DND-41 (cell line): ENCODE measurements around the gene GLRX2.
A peak's percentile ranks its signal among the peaks of the same experiment; 100 is the strongest.

Source experiments
- ATAC-seq: fragments of 200-7000 bp; cut with Tn5 transposase; 3 replicates; pipeline ENCODE4 v1.9.1; 2021; ENCODE audit warnings: low read depth; ENCODE audit not compliant: insufficient read depth
- DNase-seq: peaks from one replicate; pipeline ENCODE4 v3.0.0-alpha.2; 2020
- H2AFZ ChIP-seq: 2 replicates; pipeline ENCODE4 v1.6.0; 2012; ENCODE audit warnings: low read depth, low read length
- H3K27ac ChIP-seq: 2 replicates; pipeline ENCODE4 v1.5.1; 2012; ENCODE audit warnings: low read length, inconsistent platforms
- H3K27me3 ChIP-seq: fragments of 200-600 bp; sonication (generic); 2 replicates; pipeline ENCODE4 v1.6.0; 2012; ENCODE audit warnings: low read length, mild to moderate bottlenecking, inconsistent platforms; ENCODE audit not compliant: insufficient read depth, poor library complexity
- H3K36me3 ChIP-seq: 2 replicates; pipeline ENCODE4 v1.5.1; 2012; ENCODE audit warnings: low read length, inconsistent platforms; ENCODE audit not compliant: insufficient read depth
- H3K4me1 ChIP-seq: 2 replicates; pipeline ENCODE4 v1.5.1; 2012; ENCODE audit warnings: mild to moderate bottlenecking, low read length; ENCODE audit not compliant: insufficient read depth
- H3K4me2 ChIP-seq: 2 replicates; pipeline ENCODE4 v1.6.0; 2012; ENCODE audit warnings: mild to moderate bottlenecking, moderate library complexity, low read length, inconsistent platforms; ENCODE audit not compliant: insufficient read depth
- H3K4me3 ChIP-seq, 2 experiments: fragments of 200-600 bp in 1 of 2; shearing (Covaris generic) in 1 of 2; 2 replicates each; pipeline ENCODE4 v1.5.1; 2012 to 2016; ENCODE audit warnings: inconsistent platforms in 2 of 2, low read length in 2 of 2, mild to moderate bottlenecking in 2 of 2, low read depth in 1 of 2, moderate library complexity in 1 of 2
- H3K79me2 ChIP-seq: 2 replicates; pipeline ENCODE4 v1.6.0; 2012; ENCODE audit warnings: low read length, inconsistent platforms; ENCODE audit not compliant: insufficient read depth
- H3K9ac ChIP-seq: 2 replicates; pipeline ENCODE4 v1.6.0; 2012; ENCODE audit warnings: low read depth, mild to moderate bottlenecking, inconsistent platforms, low read length, moderate library complexity
- H3K9me3 ChIP-seq: 2 replicates; pipeline ENCODE4 v1.5.1; 2012; ENCODE audit warnings: low read length, moderate library complexity, mild to moderate bottlenecking, inconsistent platforms; ENCODE audit not compliant: insufficient read depth, severe bottlenecking
- H4K20me1 ChIP-seq: 2 replicates; pipeline ENCODE4 v1.6.0; 2012; ENCODE audit warnings: low read length; ENCODE audit not compliant: insufficient read depth
- EZH2 ChIP-seq: IDR thresholded peaks from 3 replicates; pipeline ENCODE4 v1.6.1; 2012; ENCODE audit warnings: borderline replicate concordance, low read depth, mild to moderate bottlenecking, moderate library complexity, low read length, inconsistent platforms; ENCODE audit not compliant: severe bottlenecking
- TF ChIP-seq, protein P1 (sequence below): IDR thresholded peaks from 2 replicates; pipeline ENCODE4 v1.5.1; 2012; ENCODE audit warnings: borderline replicate concordance, low read length, moderate library complexity, mild to moderate bottlenecking; ENCODE audit not compliant: poor library complexity, severe bottlenecking; ENCODE audit errors: extremely low read depth

Gene GLRX2, protein sequence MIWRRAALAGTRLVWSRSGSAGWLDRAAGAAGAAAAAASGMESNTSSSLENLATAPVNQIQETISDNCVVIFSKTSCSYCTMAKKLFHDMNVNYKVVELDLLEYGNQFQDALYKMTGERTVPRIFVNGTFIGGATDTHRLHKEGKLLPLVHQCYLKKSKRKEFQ

DNA sequence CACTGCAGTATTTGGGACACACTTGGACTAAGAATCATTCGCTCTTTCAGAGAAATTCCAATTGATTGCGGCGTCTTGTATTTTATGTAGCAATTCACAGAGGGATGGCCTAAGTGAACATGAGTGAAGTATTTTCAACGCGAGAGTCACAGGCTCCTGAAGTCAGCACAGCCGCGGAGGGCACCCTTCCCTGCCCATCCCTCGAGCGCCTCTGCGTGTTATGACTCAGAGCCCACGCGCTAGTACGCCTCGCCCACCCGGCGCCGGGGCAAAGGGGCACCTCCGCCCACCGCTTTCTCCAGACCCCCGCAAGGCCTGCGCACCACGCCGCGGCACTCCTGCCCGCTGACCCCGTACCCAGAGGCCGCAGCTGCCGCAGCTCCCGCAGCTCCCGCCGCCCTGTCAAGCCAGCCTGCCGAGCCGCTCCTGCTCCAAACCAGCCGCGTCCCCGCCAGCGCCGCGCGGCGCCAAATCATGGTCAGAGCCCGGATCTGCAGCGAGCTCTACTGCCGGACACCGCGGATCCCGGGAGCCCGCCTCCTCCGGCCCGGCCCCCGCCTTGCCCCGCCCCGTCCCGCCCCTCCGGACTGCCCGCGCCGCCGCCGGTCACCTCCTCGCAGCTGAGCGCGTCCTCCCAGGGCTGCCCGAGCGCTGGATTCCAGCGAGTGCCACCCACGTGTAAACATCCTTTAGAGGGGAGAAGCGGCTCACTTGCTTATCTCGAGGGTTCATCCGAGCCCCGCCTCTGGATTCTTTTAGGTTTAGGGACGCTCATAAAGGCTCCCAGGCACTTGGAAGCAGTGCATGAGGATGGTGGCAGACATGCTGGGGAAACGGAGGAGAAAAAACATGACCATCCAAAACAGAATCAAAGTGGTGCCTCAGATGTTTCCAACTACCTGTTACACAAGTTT, at the start of gene GLRX2:
TSS of gene GLRX2 (minus strand) at position 508 of the 914 bp plus-strand sequence. CDS start at position 476, 32 bp downstream.
- peaks cover 22% of the 10 kb centered on the region for H3K4me1 ChIP-seq
- peak within 1 kb of the TSS; percentile 74 to 79 for H3K4me3 ChIP-seq
- peaks cover 5% of the 10 kb centered on the region for H3K27me3 ChIP-seq
- peak within 1 kb of the TSS; percentile 81 for H3K4me2 ChIP-seq
- TF ChIP-seq, protein P1, sequence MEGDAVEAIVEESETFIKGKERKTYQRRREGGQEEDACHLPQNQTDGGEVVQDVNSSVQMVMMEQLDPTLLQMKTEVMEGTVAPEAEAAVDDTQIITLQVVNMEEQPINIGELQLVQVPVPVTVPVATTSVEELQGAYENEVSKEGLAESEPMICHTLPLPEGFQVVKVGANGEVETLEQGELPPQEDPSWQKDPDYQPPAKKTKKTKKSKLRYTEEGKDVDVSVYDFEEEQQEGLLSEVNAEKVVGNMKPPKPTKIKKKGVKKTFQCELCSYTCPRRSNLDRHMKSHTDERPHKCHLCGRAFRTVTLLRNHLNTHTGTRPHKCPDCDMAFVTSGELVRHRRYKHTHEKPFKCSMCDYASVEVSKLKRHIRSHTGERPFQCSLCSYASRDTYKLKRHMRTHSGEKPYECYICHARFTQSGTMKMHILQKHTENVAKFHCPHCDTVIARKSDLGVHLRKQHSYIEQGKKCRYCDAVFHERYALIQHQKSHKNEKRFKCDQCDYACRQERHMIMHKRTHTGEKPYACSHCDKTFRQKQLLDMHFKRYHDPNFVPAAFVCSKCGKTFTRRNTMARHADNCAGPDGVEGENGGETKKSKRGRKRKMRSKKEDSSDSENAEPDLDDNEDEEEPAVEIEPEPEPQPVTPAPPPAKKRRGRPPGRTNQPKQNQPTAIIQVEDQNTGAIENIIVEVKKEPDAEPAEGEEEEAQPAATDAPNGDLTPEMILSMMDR: no peak
- H3K79me2 ChIP-seq: peaks cover 15% of the 10 kb centered on the region
- H2AFZ ChIP-seq: peak within 1 kb of the TSS; percentile 80
- peak; percentile 62 for DNase-seq
- ATAC-seq: peak; percentile 92
- H3K9me3 ChIP-seq: no peaks in the 10 kb centered on the region
- H3K36me3 ChIP-seq: peaks cover under 1% of the 10 kb centered on the region; the same call in 1 of the 2 replicates
- peak within 1 kb of the TSS; percentile 73 for H3K9ac ChIP-seq
- no peaks in the 10 kb centered on the region for H4K20me1 ChIP-seq
- H3K27ac ChIP-seq: peak within 1 kb of the TSS; percentile 49; the same call in 1 of the 2 replicates

DNA sequence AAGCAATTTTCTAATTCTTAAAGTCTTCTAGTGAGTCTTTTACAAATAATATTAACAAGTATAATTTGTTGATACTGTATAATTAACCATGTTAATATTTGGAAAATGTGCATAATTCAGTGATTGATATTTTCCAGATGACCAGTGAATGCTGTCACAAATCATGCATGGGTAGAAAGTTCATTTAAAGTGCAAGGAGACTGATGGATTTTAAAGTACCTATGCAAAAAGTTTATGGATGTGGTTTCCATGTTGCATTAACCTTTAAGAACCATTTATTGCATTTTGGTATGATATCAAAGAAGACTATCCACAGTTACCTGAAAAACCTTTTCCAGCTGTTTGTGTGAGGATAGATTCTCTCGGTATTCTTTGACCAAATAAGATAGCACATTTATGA, 39.8 kb upstream of the GLRX2 start:
- DNase-seq: no peak
- H3K4me2 ChIP-seq: no peak overlapping the region
- no peak overlapping the region for H3K9ac ChIP-seq
- no peaks in the 10 kb centered on the region for H3K4me1 ChIP-seq
- no peak overlapping the region for H3K27ac ChIP-seq
- H3K79me2 ChIP-seq: peaks cover 23% of the 10 kb centered on the region
- H4K20me1 ChIP-seq: no peaks in the 10 kb centered on the region
- H3K4me3 ChIP-seq: no peak overlapping the region
- H3K9me3 ChIP-seq: no peaks in the 10 kb centered on the region
- H3K36me3 ChIP-seq: peaks cover 79% of the 10 kb centered on the region
- TF ChIP-seq, protein P1: no peak
- TF ChIP-seq EZH2: no peak
- no peaks in the 10 kb centered on the region for H3K27me3 ChIP-seq
- no peak overlapping the region for H2AFZ ChIP-seq
- no peak for ATAC-seq

DNA sequence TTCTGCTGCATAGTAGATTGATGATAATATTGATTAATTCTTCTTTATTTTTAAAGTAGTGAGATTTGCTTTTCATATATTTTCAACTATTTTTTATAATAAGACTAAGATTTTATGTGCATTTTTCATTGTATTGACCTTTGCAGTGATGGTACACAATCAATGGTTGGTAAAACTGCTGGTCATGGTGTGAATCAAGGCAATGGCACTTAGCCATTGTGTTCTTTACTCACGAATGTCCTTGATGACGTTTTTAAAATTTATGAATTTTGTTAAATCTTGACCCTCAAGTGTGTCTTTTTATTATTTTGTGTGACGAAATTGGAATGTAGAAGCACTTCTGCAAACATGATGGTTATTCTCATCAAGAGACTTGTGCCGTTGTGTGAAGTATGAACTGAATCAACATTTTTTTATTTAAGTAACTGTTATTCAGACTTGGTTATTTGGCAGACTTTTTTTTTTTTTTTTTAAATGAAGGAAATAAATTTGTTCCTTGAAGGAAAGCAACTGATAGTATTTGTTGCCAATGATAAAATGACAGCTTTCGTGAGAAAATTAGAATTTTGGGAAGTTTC, 39.2 kb upstream of the GLRX2 start:
- Histone ChIP-seq H4K20me1 (no peaks in the 10 kb centered on the region), H3K27me3 (no peaks in the 10 kb centered on the region), H3K4me1 (no peaks in the 10 kb centered on the region), H3K9me3 (no peaks in the 10 kb centered on the region), H3K36me3 (peaks cover 79% of the 10 kb centered on the region), H3K4me2 (no peak overlapping the region), H3K79me2 (peaks cover 28% of the 10 kb centered on the region), H3K27ac (no peak overlapping the region), H3K9ac (no peak overlapping the region), H3K4me3 (no peak overlapping the region), H2AFZ (no peak overlapping the region)
- TF ChIP-seq, protein P1: no peak
- TF ChIP-seq EZH2: no peak
- DNase-seq (no peak), ATAC-seq (no peak)
